A549 (cell line): ENCODE measurements around the gene ENO1. TPM values are rescaled to one million over a fixed set of nuclear protein-coding genes. Genes with fewer than 3 reads are reported as not detected.

Experiments
- ATAC-seq, 2 experiments: fragments of 200-7000 bp in 1 of 2; fragments of >200 bp in 1 of 2; cut with Nextera tagmentation in 1 of 2; cut with Tn5 transposase in 1 of 2; 3 replicates each; pipeline versions ENCODE4 v1.8.0 to v1.9.1; 2018 to 2020; ENCODE audit warnings: mild to moderate bottlenecking in 1 of 2, moderate library complexity in 1 of 2
- CTCF ChIA-PET: fragments of 300-600 bp; sonication (Branson Sonifier 250); formaldehyde crosslinking; extraction: SDS; loops from one replicate; lab custom pipeline; 2021; ENCODE audit warnings: antibody characterized with exemption, inconsistent platforms; lab: Yijun Ruan, JAX
- POLR2A ChIA-PET: fragments of 350-600 bp; formaldehyde crosslinking; extraction: SDS; loops from one replicate; lab custom pipeline; 2021; ENCODE audit warnings: antibody characterized with exemption, inconsistent platforms; lab: Yijun Ruan, JAX
- DNase-seq, 2 experiments: peaks; one replicate each; pipeline versions ENCODE4 v3.0.0 to v3.0.0-alpha.2; 2011 to 2016; ENCODE audit warnings: low read depth in 1 of 2, low spot score in 1 of 2
- FAIRE-seq: peaks from 2 replicates; lab custom pipeline; 2011; peaks lifted over from hg19 to GRCh38; lab: Jason Lieb, UNC
- H3K27ac ChIP-seq, 2 experiments: fragments of >200 bp; sonication (Bioruptor Twin); formaldehyde crosslinking; 3 replicates each; pipeline ENCODE4 v1.5.1; 2016 to 2017
- H3K4me1 ChIP-seq: fragments of >200 bp; sonication (Bioruptor Twin); formaldehyde crosslinking; 3 replicates; pipeline ENCODE4 v1.6.1; 2016
- H3K4me2 ChIP-seq: fragments of >200 bp; sonication (Bioruptor Twin); formaldehyde crosslinking; 3 replicates; pipeline ENCODE4 v1.6.1; 2016
- H3K4me3 ChIP-seq: fragments of >200 bp; sonication (Bioruptor Twin); formaldehyde crosslinking; 3 replicates; pipeline ENCODE4 v1.5.1; 2016
- H3K9me3 ChIP-seq: fragments of >200 bp; sonication (Bioruptor Twin); formaldehyde crosslinking; 3 replicates; pipeline ENCODE4 v1.6.1; 2016
- CBX8 ChIP-seq: fragments of 200-600 bp; sonication (generic); IDR thresholded peaks from 2 replicates; pipeline ENCODE4 v1.6.1; 2016
- CHD2 ChIP-seq: fragments of 150-350 bp; IDR thresholded peaks from 2 replicates; pipeline ENCODE4 v1.6.1; 2014; ENCODE audit warnings: low read length; ENCODE audit not compliant: partially characterized antibody
- FOXS1 ChIP-seq: fragments of 250-450 bp; sonication (Bioruptor Pico); IDR thresholded peaks from 2 replicates; pipeline ENCODE4 v1.5.0; 2020; ENCODE audit warnings: mild to moderate bottlenecking, moderate library complexity
- HOXA7 ChIP-seq: fragments of 250-450 bp; sonication (Bioruptor Pico); IDR thresholded peaks from 2 replicates; pipeline ENCODE4 v1.5.0; 2020; ENCODE audit warnings: mild to moderate bottlenecking, moderate library complexity
- JUN ChIP-seq, 2 experiments: fragments of >200 bp; sonication (Bioruptor Twin); formaldehyde crosslinking; IDR thresholded peaks; 2 replicates in 1 of 2; 3 replicates in 1 of 2; pipeline ENCODE4 v1.6.1; 2016 to 2017
- KDM1A ChIP-seq: fragments of 200-600 bp; sonication (generic); IDR thresholded peaks from 2 replicates; pipeline ENCODE4 v1.6.1; 2016; ENCODE audit warnings: low read depth, mild to moderate bottlenecking
- MYC ChIP-seq: IDR thresholded peaks from 2 replicates; pipeline ENCODE4 v1.6.1; 2012; ENCODE audit warnings: mild to moderate bottlenecking, inconsistent platforms, low read length, improper control_type of control experiment, borderline replicate concordance
- NFE2L2 ChIP-seq: fragments of 150-350 bp; conservative IDR thresholded peaks from 2 replicates; pipeline ENCODE4 v1.6.1; 2014; ENCODE audit warnings: low read length
- POLR2AphosphoS2 ChIP-seq: conservative IDR thresholded peaks from 2 replicates; pipeline ENCODE4 v1.6.1; 2012; ENCODE audit warnings: low read length, improper control_type of control experiment, inconsistent platforms
- RNF2 ChIP-seq: fragments of 200-600 bp; sonication (generic); IDR thresholded peaks from 2 replicates; pipeline ENCODE4 v1.6.1; 2016; ENCODE audit warnings: low read depth, mild to moderate bottlenecking, antibody characterized with exemption, moderate library complexity, borderline replicate concordance
- SREBF2 ChIP-seq: fragments of 450-650 bp; IDR thresholded peaks from 2 replicates; pipeline ENCODE4 v1.6.1; 2014; ENCODE audit warnings: mild to moderate bottlenecking, moderate library complexity
- ZSCAN20 ChIP-seq: fragments of 250-450 bp; sonication (Bioruptor Pico); IDR thresholded peaks from 2 replicates; pipeline ENCODE4 v1.8.0; 2022; ENCODE audit warnings: mild to moderate bottlenecking, moderate library complexity
- WGBS: methylation state at CpG from one replicate; pipeline ENCODE4 v1.1.6; 2017; ENCODE audit errors: missing lambda C conversion rate; 5-methylcytosine and 5-hydroxymethylcytosine counted together
- polyA plus RNA-seq, 4 experiments: library from polyadenylated mRNA; depleted of rRNA in 3 of 4; stranded (reverse); fragments of >200 nt; fragmentation: RNase III in 1 of 4; extraction: RNeasy Plus Mini Kit Qiagen cat#74134 plus additional on column Dnase treatment in 1 of 4; gene quantifications; 2 replicates in 3 of 4; 3 replicates in 1 of 4; pipeline ENCODE4 v1.2.3, GENCODE V29; 2011 to 2017
- small RNA-seq, 6 experiments: library from RNA; depleted of rRNA; stranded (forward); fragments of <200 nt; gene quantifications; one replicate each; pipeline ENCODE3, GENCODE V24; 2012
- TF ChIP-seq, protein P1 (sequence below): fragments of 250-450 bp; sonication (Bioruptor Pico); IDR thresholded peaks from 2 replicates; pipeline ENCODE4 v1.5.0; 2020; ENCODE audit warnings: low read depth, mild to moderate bottlenecking, moderate library complexity
- TF ChIP-seq, protein P2 (sequence below): fragments of >200 bp; sonication (Bioruptor Twin); formaldehyde crosslinking; IDR thresholded peaks from 3 replicates; pipeline ENCODE4 v1.5.1; 2016

ENO1 gene
- polyA plus RNA-seq, 2 of the 4 experiments (the other 2 are of a cell fraction) = 1,899 to 2,981 TPM

DNA sequence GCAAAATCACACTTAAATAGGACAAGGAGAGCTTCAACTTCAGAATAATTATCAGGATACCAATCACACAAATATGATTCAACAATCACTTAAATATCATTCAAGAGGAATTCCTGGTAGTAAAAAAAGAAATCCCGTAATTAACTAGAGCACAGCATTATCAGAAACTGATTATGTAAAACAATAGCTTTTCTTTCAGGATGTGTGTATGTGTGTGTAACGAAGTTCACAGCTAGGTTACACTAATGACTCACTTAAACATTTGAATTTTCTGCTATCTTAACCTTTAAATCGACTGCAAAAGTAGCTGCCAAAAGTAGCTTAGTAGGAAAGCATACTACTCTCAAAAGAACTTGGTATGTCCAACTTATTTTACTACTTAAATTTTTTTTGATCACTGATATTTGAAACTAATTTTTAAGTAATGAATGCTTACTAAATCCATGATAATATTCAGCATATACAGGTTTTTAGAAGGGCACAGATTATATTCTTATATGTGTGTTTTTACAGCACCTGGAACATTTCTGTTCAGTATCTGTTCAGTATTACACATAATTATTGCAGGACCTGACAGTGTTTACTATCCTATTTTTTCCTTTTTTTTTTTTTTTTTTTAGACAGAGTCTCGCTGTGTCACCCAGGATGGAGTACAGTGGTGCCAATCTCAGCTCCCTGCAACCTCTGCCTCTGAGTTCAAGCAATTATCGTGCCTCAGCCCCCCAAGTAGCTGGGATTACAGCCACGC is 65.3 kb downstream of the ENO1 start:
- ATAC-seq = no peak
- TF ChIP-seq, protein P1, sequence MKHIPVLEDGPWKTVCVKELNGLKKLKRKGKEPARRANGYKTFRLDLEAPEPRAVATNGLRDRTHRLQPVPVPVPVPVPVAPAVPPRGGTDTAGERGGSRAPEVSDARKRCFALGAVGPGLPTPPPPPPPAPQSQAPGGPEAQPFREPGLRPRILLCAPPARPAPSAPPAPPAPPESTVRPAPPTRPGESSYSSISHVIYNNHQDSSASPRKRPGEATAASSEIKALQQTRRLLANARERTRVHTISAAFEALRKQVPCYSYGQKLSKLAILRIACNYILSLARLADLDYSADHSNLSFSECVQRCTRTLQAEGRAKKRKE = no peak
- TF ChIP-seq POLR2AphosphoS2 (no peak), RNF2 (no peak), NFE2L2 (no peak), SREBF2 (no peak)
- TF ChIP-seq, all 56 proteins: peak for 0
- FAIRE-seq (no peak), DNase-seq (no peak)
- CTCF ChIA-PET = interaction anchor here (0.6 to 0.8 kb wide), 2 partner anchors 36 to 127 kb away, joined by 3 read pairs; no protein-coding TSS in a partner anchor
- Histone ChIP-seq H3K9me3 (no peaks in the 10 kb centered on the region), H3K27ac (peak overlapping the region in 1 of 2 experiments; percentile 29; a peak in 1 of 6 replicates), H3K4me1 (peaks cover 41% of the 10 kb centered on the region), H3K4me3 (no peak overlapping the region), H3K4me2 (no peak overlapping the region)
- 70% methylated on average over 6 of the region's 6 CpGs for WGBS
- POLR2A ChIA-PET = interaction anchor here (0.7 kb wide), 1 partner anchor 35 kb away, joined by 3 read pairs; no protein-coding TSS in a partner anchor

DNA sequence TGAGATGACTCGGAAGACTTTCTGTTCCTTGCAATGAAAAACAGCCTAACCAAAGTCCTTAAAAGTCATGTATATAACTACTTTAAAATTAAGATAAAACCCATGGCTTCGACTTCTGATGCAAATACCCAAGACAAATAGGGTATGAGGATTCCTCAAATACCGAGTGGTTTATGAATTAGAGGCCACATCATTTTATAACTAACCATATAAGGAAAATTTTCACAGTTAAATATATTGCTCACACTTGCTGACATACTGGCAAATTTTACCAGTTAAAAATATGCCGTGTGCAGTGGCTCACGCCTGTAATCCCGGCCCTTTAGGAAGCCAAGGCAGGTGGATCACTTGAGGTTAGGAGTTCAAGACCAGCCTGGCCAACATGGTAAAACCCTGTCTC is 66.4 kb downstream of the ENO1 start:
- TF ChIP-seq ZSCAN20 (CRISPR knock-in tag) = no peak
- TF ChIP-seq HOXA7 (CRISPR knock-in tag) = no peak
- no peak for TF ChIP-seq MYC
- TF ChIP-seq FOXS1 = no peak
- no peak for TF ChIP-seq JUN (IDR thresholded peaks at IDR 0.05)
- TF ChIP-seq, protein P2, sequence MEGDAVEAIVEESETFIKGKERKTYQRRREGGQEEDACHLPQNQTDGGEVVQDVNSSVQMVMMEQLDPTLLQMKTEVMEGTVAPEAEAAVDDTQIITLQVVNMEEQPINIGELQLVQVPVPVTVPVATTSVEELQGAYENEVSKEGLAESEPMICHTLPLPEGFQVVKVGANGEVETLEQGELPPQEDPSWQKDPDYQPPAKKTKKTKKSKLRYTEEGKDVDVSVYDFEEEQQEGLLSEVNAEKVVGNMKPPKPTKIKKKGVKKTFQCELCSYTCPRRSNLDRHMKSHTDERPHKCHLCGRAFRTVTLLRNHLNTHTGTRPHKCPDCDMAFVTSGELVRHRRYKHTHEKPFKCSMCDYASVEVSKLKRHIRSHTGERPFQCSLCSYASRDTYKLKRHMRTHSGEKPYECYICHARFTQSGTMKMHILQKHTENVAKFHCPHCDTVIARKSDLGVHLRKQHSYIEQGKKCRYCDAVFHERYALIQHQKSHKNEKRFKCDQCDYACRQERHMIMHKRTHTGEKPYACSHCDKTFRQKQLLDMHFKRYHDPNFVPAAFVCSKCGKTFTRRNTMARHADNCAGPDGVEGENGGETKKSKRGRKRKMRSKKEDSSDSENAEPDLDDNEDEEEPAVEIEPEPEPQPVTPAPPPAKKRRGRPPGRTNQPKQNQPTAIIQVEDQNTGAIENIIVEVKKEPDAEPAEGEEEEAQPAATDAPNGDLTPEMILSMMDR = no peak
- no peak for TF ChIP-seq CHD2
- TF ChIP-seq KDM1A = no peak
- no peak for TF ChIP-seq CBX8
- 70% methylated on average over 6 of the region's 6 CpGs for WGBS
- no peak overlapping the region for H3K27ac ChIP-seq
- POLR2A ChIA-PET = no interaction called here
- ATAC-seq (no peak), DNase-seq (no peak), FAIRE-seq (no peak)
- peaks cover 41% of the 10 kb centered on the region for H3K4me1 ChIP-seq
- H3K4me3 ChIP-seq = no peak overlapping the region
- no peak overlapping the region for H3K4me2 ChIP-seq
- CTCF ChIA-PET = no interaction called here
- no peaks in the 10 kb centered on the region for H3K9me3 ChIP-seq

Small RNA genes lying within 50 kb of the gene (small RNA-seq; reads per million reads assigned to genes)
- gene AL139415.2 (0 reads per million in 6 experiments), gene MIR6728 (0 to 2.9 (median 0) reads per million in 6 experiments), gene RNU6-304P (0 reads per million in 6 experiments)

Other genes with a start within 250 kb of the ENO1 start
- gene RERE, start 61.0 kb downstream of the ENO1 start, polyA plus RNA-seq (2011; rRNA removed) = 12.6 and 36.8 TPM in 2 replicates
- gene RERE, start 61.0 kb downstream of the ENO1 start, polyA plus RNA-seq (2017; fragmentation: RNase III; extraction: RNeasy Plus Mini Kit Qiagen cat#74134 plus additional on column Dnase treatment) = 22.0 to 28.6 TPM (median 27.9 TPM) in 3 replicates
- not detected in 2 replicates for gene CA6, start 67.2 kb upstream of the ENO1 start, polyA plus RNA-seq (2011; rRNA removed)
- not detected in 3 replicates for gene CA6, start 67.2 kb upstream of the ENO1 start, polyA plus RNA-seq (2017; fragmentation: RNase III; extraction: RNeasy Plus Mini Kit Qiagen cat#74134 plus additional on column Dnase treatment)
- not detected in 2 replicates for gene SLC2A7, start 147.7 kb upstream of the ENO1 start, polyA plus RNA-seq (2011; rRNA removed)
- gene SLC2A7, start 147.7 kb upstream of the ENO1 start, polyA plus RNA-seq (2017; fragmentation: RNase III; extraction: RNeasy Plus Mini Kit Qiagen cat#74134 plus additional on column Dnase treatment) = 0.05 TPM in 2 of 3 replicates, not detected in the other
- gene SLC2A5, start 190.9 kb upstream of the ENO1 start, polyA plus RNA-seq (2011; rRNA removed) = 0.03 and 0.12 TPM in 2 replicates
- gene SLC2A5, start 190.9 kb upstream of the ENO1 start, polyA plus RNA-seq (2017; fragmentation: RNase III; extraction: RNeasy Plus Mini Kit Qiagen cat#74134 plus additional on column Dnase treatment) = 0.12 to 0.22 TPM (median 0.19 TPM) in 3 replicates